Gastroesophageal sphincter (tissue), 3 donors: ENCODE results near the gene BCL2L13.

ENCODE experiments used
- CTCF ChIP-seq, 4 experiments: fragments of 200-600 bp in 2 of 4; fragments of 450-650 bp in 2 of 4; sonication (generic) in 1 of 4; IDR thresholded peaks; one replicate each; pipeline ENCODE4 v1.5.1; 2017 to 2019; ENCODE audit warnings: antibody characterized with exemption in 4 of 4, mild to moderate bottlenecking in 2 of 4, moderate library complexity in 2 of 4
- POLR2A ChIP-seq, 2 donors: fragments of 450-650 bp; IDR thresholded peaks; one replicate each; pipeline ENCODE4 v1.6.1; 2017; ENCODE audit warnings: antibody characterized with exemption in 2 of 2, mild to moderate bottlenecking in 2 of 2, moderate library complexity in 1 of 2

GRCh38 chr22:17733466-17733865, 94.9 kb downstream of the BCL2L13 start:
- TF ChIP-seq CTCF (IDR thresholded peaks at IDR 0.05) (no peak), POLR2A (IDR thresholded peaks at IDR 0.05) (no peak)
